Erythroblast (primary cell): ENCODE data around the gene OPRL1.

Experiments used
- DNase-seq, 2 experiments: peaks; one replicate each; lab custom pipeline; 2025; lab: John Stamatoyannopoulos, UW
- GATA1 ChIP-seq: IDR thresholded peaks from 2 replicates; pipeline ENCODE4 v1.6.1; 2011; ENCODE audit warnings: low read depth, mild to moderate bottlenecking, control low read depth, low read length, moderate library complexity
- POLR2A ChIP-seq: IDR thresholded peaks from 2 replicates; pipeline ENCODE4 v1.6.1; 2011; ENCODE audit warnings: mild to moderate bottlenecking, low read length

Gene OPRL1

DNA sequence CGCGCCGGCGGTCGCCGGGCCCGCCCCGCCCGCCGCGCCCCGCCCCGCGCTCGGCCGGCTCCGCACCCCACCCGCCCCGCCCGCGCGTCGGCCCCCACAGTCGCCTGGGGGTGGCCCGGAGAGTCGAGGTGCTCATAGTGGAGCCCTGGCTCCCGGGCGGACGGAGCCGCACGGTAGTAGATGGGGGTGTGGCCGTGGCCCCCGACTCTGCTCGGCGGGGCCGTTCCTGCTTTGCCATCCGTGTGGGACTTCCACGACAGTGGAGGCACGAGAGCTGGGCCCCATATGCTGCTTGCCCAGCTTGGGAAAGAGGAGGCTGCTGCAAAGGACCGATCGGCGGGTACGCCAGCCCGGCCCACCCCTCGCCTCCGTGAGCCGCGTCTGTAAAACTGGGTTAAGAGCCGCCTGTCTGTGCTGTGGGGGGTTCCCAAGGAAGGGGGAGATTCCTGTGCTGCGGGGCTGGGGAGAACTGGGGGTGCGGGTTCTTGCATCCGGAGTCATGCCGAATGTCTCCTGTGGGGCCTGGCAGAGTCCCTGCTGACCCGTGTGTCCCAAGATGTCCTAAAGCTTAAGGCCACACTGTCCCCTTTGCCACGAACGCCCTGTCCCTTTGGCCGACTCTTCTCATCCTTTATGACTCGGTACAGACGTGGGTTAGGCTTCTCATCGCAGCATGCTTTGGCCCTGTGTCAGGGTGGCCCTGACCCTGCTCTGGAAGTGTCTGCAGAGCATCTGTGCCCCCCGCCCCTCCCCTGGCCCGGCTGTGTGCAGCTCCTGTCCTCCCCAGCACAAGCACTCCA lies at the start of gene OPRL1:
OPRL1 (plus strand) TSS at position 70 of the 800 bp plus-strand sequence. CDS start 12,639 bp downstream, outside the sequence.
- no peak for TF ChIP-seq POLR2A
- TF ChIP-seq GATA1: no peak
- no peak for DNase-seq

- no peak for DNase-seq
- TF ChIP-seq GATA1 (no peak), POLR2A (no peak)
Observed at GRCh38 chr20:64030371-64031134, 49.3 kb upstream of the OPRL1 start.

DNA sequence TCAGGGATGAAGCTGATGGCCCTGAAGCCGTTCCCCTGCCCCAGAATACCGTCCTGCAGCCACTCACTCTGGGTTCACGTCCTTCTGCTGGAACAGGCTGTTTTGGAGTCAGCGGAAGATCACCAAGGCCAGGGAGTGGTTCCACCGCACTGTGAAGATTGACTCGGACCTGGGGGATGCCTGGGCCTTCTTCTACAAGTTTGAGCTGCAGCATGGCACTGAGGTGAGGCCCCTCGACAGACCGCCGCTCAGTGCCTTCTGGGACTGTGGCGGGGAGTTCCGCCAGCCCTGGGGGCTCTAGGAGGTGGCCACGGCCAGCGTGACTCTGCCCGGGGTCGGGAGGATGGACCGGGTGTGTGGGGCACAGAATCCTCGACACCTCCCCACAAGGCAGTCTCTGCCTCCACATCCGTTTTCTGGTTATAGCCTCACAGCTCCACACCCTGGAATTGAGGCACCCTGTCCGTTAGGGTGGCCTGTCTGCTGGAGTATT lies 48.0 kb upstream of the OPRL1 start:
- TF ChIP-seq POLR2A (no peak), GATA1 (no peak)

GRCh38 chr20:64032706-64033624 lies 46.9 kb upstream of the OPRL1 start:
- DNase-seq: no peak
- no peak for TF ChIP-seq POLR2A
- no peak for TF ChIP-seq GATA1

More for the DNA sequence above, 48.0 kb upstream of the OPRL1 start:
- DNase-seq: no peak

DNA sequence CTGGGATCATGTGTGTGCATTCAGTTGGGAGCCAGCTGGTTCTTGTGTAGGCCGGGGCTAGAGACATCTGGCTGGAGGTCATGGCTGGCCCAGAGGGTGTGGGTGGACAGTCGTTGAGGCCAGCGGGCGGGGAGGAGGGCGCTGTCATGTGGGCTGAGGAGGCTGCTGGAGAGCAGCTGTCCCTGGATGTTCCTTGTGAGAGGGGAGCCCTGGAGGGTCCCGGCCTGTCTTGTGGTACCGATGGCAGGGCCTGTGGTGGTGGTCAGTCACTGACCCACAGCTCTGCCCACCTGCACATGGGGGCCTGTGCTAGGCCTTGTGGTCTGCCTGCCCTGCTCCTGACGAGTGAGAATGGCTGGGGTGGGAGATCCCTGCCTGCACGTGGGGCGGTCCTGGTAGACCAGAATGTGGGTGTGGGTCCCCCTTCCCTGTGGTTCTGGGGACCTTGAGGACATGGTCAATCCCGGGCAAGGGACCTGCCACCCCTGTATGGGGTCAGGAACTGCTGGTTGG lies 45.8 kb upstream of the OPRL1 start:
- DNase-seq: no peak
- TF ChIP-seq POLR2A (no peak), GATA1 (no peak)

DNA sequence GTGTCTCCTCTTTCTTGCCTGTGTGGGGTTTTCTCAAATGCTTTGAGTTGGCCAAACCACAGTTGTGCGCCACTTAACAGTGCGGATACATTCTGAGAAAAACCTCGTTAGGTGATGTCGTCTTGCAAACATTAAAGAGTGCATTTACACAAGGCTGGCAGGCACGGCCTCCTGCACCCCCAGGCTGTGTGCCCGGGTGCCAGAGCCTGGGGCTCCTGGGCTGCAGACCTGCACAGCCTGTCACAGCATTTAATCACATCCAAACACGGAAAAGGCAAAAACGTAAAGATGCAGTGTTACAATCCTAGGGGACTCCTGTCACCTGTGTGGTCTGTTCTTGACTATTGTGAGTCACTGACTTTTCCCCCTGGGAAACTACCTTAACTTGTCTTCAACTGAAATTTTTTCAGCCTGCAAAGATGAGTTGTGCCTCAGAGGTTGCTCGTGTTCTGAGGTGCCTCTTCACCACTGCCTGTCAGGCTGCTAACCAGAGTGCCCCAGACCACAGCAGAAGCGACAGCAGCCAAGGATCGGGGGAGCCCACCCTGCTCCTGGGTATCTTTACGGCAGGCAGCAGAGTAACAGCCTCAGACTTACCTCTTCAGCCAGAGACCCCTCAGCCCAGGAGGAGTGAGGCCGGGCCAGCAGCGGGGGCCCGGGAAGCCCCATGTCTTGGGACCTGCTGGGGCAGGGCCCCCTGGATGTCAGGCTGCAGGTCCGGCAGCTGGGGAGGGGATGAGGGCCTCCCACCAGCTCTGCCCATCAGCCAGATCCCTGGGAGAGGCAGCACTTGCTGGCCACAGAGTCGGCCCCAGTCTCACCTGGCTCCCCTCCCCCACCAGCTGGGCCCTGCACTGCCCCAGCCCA lies 44.6 kb upstream of the OPRL1 start:
- TF ChIP-seq POLR2A (no peak), GATA1 (no peak)
- DNase-seq: no peak

GRCh38 chr20:64035933-64036345 lies 43.9 kb upstream of the OPRL1 start, which contains the start of gene C20orf204:
Gene C20orf204 (plus strand): TSS chr20:64036182. CDS start chr20:64036324, 142 bp downstream.
- DNase-seq: no peak
- no peak for TF ChIP-seq POLR2A
- TF ChIP-seq GATA1: no peak

DNA sequence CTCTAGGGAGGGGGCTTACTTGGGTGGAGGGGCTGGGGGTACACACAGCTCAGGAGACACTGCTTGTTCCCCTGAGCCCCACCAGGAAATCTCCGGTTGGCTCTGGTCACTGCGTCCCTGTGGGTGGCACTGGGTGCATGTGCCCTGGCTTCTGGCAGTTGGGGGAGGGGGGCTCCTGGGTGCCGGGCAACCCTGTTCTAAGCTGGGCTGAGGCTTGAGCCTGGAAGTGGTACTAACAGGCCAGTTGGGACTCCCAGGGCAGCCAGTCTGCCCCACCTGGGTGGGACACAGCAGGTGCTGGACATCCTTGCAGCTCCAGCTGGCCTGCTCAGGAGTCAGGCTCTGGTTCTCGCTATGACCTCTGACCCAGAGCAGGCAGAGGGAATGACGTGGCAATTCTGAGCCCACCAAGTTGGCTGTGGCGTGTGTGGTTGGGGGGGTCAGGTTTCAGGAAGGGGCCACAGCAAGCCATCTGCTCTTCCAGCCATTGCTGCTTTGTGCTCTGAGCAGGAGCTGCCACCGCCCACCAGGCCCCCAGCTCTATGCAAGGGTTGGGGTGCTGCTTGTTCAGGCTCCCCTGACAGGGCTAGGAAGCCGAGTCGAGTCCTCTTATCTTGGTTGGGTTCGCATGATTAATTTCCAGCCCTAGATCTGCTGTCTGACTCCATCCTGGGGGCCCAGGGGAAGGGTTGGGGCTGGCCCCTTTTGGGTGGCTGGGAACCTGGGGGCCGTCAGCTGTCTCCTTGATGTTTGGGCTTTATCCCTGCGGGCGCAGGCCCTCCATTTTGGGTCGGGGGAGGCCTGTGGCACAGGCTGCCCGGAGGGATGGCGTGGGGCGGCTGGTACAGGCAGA lies 43.3 kb upstream of the OPRL1 start:
- TF ChIP-seq GATA1 (no peak), POLR2A (no peak)
- no peak for DNase-seq

DNA sequence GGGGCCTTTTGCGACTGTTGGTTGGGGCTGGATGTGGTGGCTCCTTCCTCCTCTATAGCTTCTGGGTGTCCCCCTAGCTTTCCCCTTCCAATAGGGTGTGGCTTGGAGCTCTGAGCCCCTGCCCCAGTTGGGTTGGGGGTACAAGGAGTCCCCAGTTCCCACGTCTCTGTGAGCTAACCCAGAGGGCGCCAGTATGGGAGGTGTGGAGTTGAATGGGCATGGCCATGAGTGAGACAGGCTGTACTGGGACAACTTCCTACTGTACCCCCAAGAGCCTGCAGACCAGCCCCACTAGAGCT lies 42.7 kb upstream of the OPRL1 start:
- TF ChIP-seq POLR2A: no peak
- TF ChIP-seq GATA1: no peak
- no peak for DNase-seq

GRCh38 chr20:64037498-64038213 lies 42.2 kb upstream of the OPRL1 start:
- peak; percentile 32 to 46 for DNase-seq
- no peak for TF ChIP-seq POLR2A
- no peak for TF ChIP-seq GATA1

DNA sequence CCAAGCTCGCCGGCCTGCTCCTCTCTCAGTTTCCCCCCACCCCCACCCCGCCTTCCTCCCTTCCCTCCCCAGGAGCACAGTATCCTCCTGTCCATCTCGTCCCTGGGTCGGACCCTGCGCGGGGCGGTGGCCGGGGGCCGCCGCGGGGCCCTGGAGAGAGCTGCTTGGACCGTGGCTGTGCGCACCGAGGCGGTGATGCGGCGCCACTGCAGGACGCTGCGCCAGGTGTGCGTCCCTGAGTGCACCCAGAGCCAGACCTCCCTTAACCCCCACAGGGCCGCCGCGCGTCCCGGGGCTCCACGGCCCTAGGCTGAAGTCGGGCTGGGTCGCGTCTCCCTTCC lies 41.7 kb upstream of the OPRL1 start:
- TF ChIP-seq POLR2A (no peak), GATA1 (no peak)
- peak in 1 of 2 experiments; percentile 58 for DNase-seq
